Stimulated activated naive CD4-positive, alpha-beta T cell (primary cell): ENCODE measurements around the gene XIRP2.
A peak's percentile ranks its signal among the peaks of the same experiment; 100 is the strongest.
"Not testable (repeated sequence)": the region's sequence is repeated elsewhere in the genome, so short reads cannot be mapped to it uniquely, and the experiment has no call there.

Source experiments
- DNase-seq, 6 experiments: peaks; one replicate each; lab custom pipeline; 2025; lab: John Stamatoyannopoulos, UW

The XIRP2 gene

GRCh38 chr2:166942377-166942776 is 54.1 kb downstream of the XIRP2 start:
- no peak for DNase-seq

GRCh38 chr2:166944909-166945308 is 56.6 kb downstream of the XIRP2 start:
- no peak for DNase-seq

GRCh38 chr2:166957686-166958085 is 69.4 kb downstream of the XIRP2 start:
- peak in 1 of 6 experiments; percentile 1 for DNase-seq

GRCh38 chr2:166958986-166959481 is 70.8 kb downstream of the XIRP2 start:
- no peak for DNase-seq

- no peak for DNase-seq
Observed at GRCh38 chr2:166959556-166959955, 71.3 kb downstream of the XIRP2 start.

GRCh38 chr2:166960702-166961270 is 72.5 kb downstream of the XIRP2 start:
- DNase-seq: no peak

GRCh38 chr2:166961933-166962332 is 73.7 kb downstream of the XIRP2 start:
- no peak for DNase-seq

- DNase-seq: no peak
Observed at GRCh38 chr2:166969486-166969885, 81.2 kb downstream of the XIRP2 start.

- DNase-seq: no peak
Observed at GRCh38 chr2:166972002-166972401, 83.7 kb downstream of the XIRP2 start.

- DNase-seq: no peak
Observed at GRCh38 chr2:166972418-166972817, 84.1 kb downstream of the XIRP2 start.

- no peak for DNase-seq
Observed at GRCh38 chr2:166984188-166984587, 95.9 kb downstream of the XIRP2 start.

- DNase-seq: no peak
Observed at GRCh38 chr2:166984797-166985196, 96.5 kb downstream of the XIRP2 start.

GRCh38 chr2:166994588-166995336 is 106.5 kb downstream of the XIRP2 start:
- DNase-seq: no peak

GRCh38 chr2:166996465-166996864 is 108.2 kb downstream of the XIRP2 start:
- DNase-seq: no peak

- no peak for DNase-seq
Observed at GRCh38 chr2:167001165-167001564, 112.9 kb downstream of the XIRP2 start.

GRCh38 chr2:167005096-167005495 is 116.8 kb downstream of the XIRP2 start:
- DNase-seq: no peak

- no peak for DNase-seq
Observed at GRCh38 chr2:167013227-167013626, 124.9 kb downstream of the XIRP2 start.

GRCh38 chr2:167015806-167016205 is 127.5 kb downstream of the XIRP2 start:
- no peak for DNase-seq

- DNase-seq: no peak
Observed at GRCh38 chr2:167017021-167017420, 128.7 kb downstream of the XIRP2 start.

GRCh38 chr2:167018590-167018989 is 130.3 kb downstream of the XIRP2 start:
- DNase-seq: no peak

GRCh38 chr2:167028503-167028902 is 140.2 kb downstream of the XIRP2 start:
- no peak for DNase-seq

- DNase-seq: not testable (repeated sequence)
Observed at GRCh38 chr2:167034976-167035375, 146.7 kb downstream of the XIRP2 start.

GRCh38 chr2:167048829-167049228 is 160.5 kb downstream of the XIRP2 start:
- no peak for DNase-seq

- no peak for DNase-seq
Observed at GRCh38 chr2:167049659-167050058, 161.4 kb downstream of the XIRP2 start.
